GM23338 (cell line): ENCODE data around the gene PAM. TPM values are rescaled to one million over a fixed set of nuclear protein-coding genes. Genes with fewer than 3 reads are reported as not detected.

Experiments
- ATAC-seq: fragments of 200-7000 bp; cut with Tn5 transposase; 3 replicates; pipeline ENCODE4 v1.9.1; 2020
- DNase-seq: peaks from one replicate; pipeline ENCODE4 v3.0.0-alpha.2; 2015; ENCODE audit warnings: low spot score
- H2AFZ ChIP-seq: fragments of 200-600 bp; sonication (generic); 2 replicates; pipeline ENCODE4 v1.8.0; 2016; ENCODE audit warnings: antibody characterized with exemption, mild to moderate bottlenecking, moderate library complexity
- H3F3A ChIP-seq: fragments of 200-600 bp; sonication (generic); replicated peaks from 2 replicates; pipeline ENCODE4 v1.8.0; 2017; ENCODE audit warnings: antibody characterized with exemption, mixed run types, low read depth
- H3K27ac ChIP-seq: fragments of 200-600 bp; sonication (generic); 2 replicates; pipeline ENCODE4 v1.6.1; 2016; ENCODE audit warnings: low read depth
- H3K27me3 ChIP-seq: fragments of 200-600 bp; sonication (generic); 2 replicates; pipeline ENCODE4 v1.8.0; 2016; ENCODE audit warnings: mild to moderate bottlenecking, mixed run types, moderate library complexity; ENCODE audit not compliant: insufficient read depth
- H3K36me3 ChIP-seq: fragments of 200-600 bp; sonication (generic); 2 replicates; pipeline ENCODE4 v1.8.0; 2016; ENCODE audit warnings: mild to moderate bottlenecking; ENCODE audit not compliant: insufficient read depth
- H3K4me1 ChIP-seq: fragments of 200-600 bp; sonication (generic); 2 replicates; pipeline ENCODE4 v1.8.0; 2016; ENCODE audit warnings: mild to moderate bottlenecking, moderate library complexity; ENCODE audit not compliant: insufficient read depth
- H3K4me2 ChIP-seq: fragments of 200-600 bp; sonication (generic); 2 replicates; pipeline ENCODE4 v1.7.1; 2017; ENCODE audit warnings: mixed run types
- H3K4me3 ChIP-seq: fragments of 200-600 bp; sonication (generic); 2 replicates; pipeline ENCODE4 v1.6.1; 2016; ENCODE audit warnings: mixed run types
- H3K79me2 ChIP-seq: fragments of 200-600 bp; sonication (generic); replicated peaks from 2 replicates; pipeline ENCODE4 v1.8.0; 2017; ENCODE audit warnings: mild to moderate bottlenecking; ENCODE audit not compliant: insufficient read depth
- H3K9me2 ChIP-seq: fragments of 200-600 bp; sonication (generic); 2 replicates; pipeline ENCODE4 v1.8.0; 2017; ENCODE audit not compliant: insufficient read depth
- H4K20me1 ChIP-seq: fragments of 200-600 bp; sonication (generic); replicated peaks from 2 replicates; pipeline ENCODE4 v1.8.0; 2017; ENCODE audit warnings: mild to moderate bottlenecking; ENCODE audit not compliant: insufficient read depth
- H3K27ac Mint-ChIP-seq: 2 replicates; pipeline ENCODE4 v1.8.0; 2020; ENCODE audit warnings: inconsistent platforms, mild to moderate bottlenecking, moderate library complexity, mixed read lengths
- H3K27me3 Mint-ChIP-seq: 3 replicates; pipeline ENCODE4 v1.8.0; 2022; ENCODE audit warnings: low read depth, mild to moderate bottlenecking, moderate library complexity, mixed read lengths, inconsistent platforms; ENCODE audit not compliant: insufficient read depth, poor library complexity
- H3K36me3 Mint-ChIP-seq: 3 replicates; pipeline ENCODE4 v1.8.0; 2021; ENCODE audit warnings: low read depth, mild to moderate bottlenecking, inconsistent platforms, moderate library complexity, mixed read lengths
- H3K4me1 Mint-ChIP-seq: 3 replicates; pipeline ENCODE4 v1.8.0; 2020; ENCODE audit warnings: mild to moderate bottlenecking, inconsistent platforms, mixed read lengths
- H3K4me3 Mint-ChIP-seq: 3 replicates; pipeline ENCODE4 v1.8.0; 2021; ENCODE audit warnings: moderate library complexity, mild to moderate bottlenecking, inconsistent platforms, mixed read lengths
- H3K9me3 Mint-ChIP-seq: 3 replicates; pipeline ENCODE4 v1.8.0; 2020; ENCODE audit warnings: moderate library complexity, mild to moderate bottlenecking, inconsistent platforms, mixed read lengths
- CREB1 ChIP-seq: fragments of 250-450 bp; sonication (Bioruptor Pico); IDR thresholded peaks from 2 replicates; pipeline ENCODE4 v1.5.0; 2020; ENCODE audit warnings: low read depth, mild to moderate bottlenecking, moderate library complexity
- EZH2 ChIP-seq: fragments of 200-600 bp; sonication (generic); IDR thresholded peaks from one replicate; pipeline ENCODE4 v1.8.0; 2017; ENCODE audit warnings: antibody characterized with exemption, mild to moderate bottlenecking, low read depth; ENCODE audit not compliant: unreplicated experiment
- NANOG ChIP-seq: IDR thresholded peaks from 2 replicates; pipeline ENCODE4 v1.6.1; 2016; ENCODE audit warnings: antibody characterized with exemption, borderline replicate concordance
- POLR2AphosphoS5 ChIP-seq: IDR thresholded peaks from 2 replicates; pipeline ENCODE4 v1.6.1; 2016; ENCODE audit warnings: antibody characterized with exemption, low read depth
- REST ChIP-seq: IDR thresholded peaks from one replicate; pipeline ENCODE4 v1.6.1; 2018; ENCODE audit warnings: antibody characterized with exemption; ENCODE audit not compliant: unreplicated experiment
- ZNF114 ChIP-seq: fragments of 250-450 bp; sonication (Bioruptor Pico); IDR thresholded peaks from 2 replicates; pipeline ENCODE4 v1.5.0; 2020; ENCODE audit warnings: mild to moderate bottlenecking, moderate library complexity
- ZNF331 ChIP-seq: fragments of 250-450 bp; sonication (Bioruptor Pico); IDR thresholded peaks from 2 replicates; pipeline ENCODE4 v1.5.0; 2020; ENCODE audit warnings: low read depth, mild to moderate bottlenecking, moderate library complexity
- polyA plus RNA-seq: library from polyadenylated mRNA; unstranded; fragments of >200 nt; fragmentation: Nextera tagmentation; extraction: Ambion mirVana; gene quantifications from 2 replicates; pipeline ENCODE4 v1.2.1, GENCODE V29; 2016
- total RNA-seq: library from RNA; depleted of rRNA; stranded (reverse); fragments of >200 nt; shearing (Covaris generic); gene quantifications from 2 replicates; pipeline ENCODE4 v1.2.3, GENCODE V29; 2014
- TF ChIP-seq, protein P1 (sequence below): IDR thresholded peaks from 2 replicates; pipeline ENCODE4 v1.6.1; 2016; ENCODE audit warnings: antibody characterized with exemption
- TF ChIP-seq, protein P2 (sequence below), 2 experiments: fragments of 200-600 bp in 1 of 2; sonication (generic) in 1 of 2; conservative IDR thresholded peaks; 2 replicates each; pipeline versions ENCODE4 v1.5.1 to v1.6.1; 2016 to 2017; ENCODE audit warnings: antibody characterized with exemption in 2 of 2, low read depth in 2 of 2, mild to moderate bottlenecking in 2 of 2, moderate library complexity in 1 of 2

PAM gene
- total and polyA plus RNA-seq, 2 experiments from 2014 or later: 33.9 to 79.4 TPM

GRCh38 chr5:102789469-102789868, 34.4 kb downstream of the PAM start:
- Histone ChIP-seq H3K79me2 (no peaks in the 10 kb centered on the region), H3K4me3 (no peak overlapping the region), H3K4me1 (peaks cover 14% of the 10 kb centered on the region), H4K20me1 (no peaks in the 10 kb centered on the region), H3K27me3 (no peaks in the 10 kb centered on the region), H3F3A (no peaks in the 10 kb centered on the region), H3K9me2 (no peaks in the 10 kb centered on the region), H3K4me2 (no peak overlapping the region), H3K27ac (no peak overlapping the region), H2AFZ (no peak overlapping the region), H3K36me3 (no peaks in the 10 kb centered on the region)
- peaks cover 20% of the 10 kb centered on the region for H3K4me1 Mint-ChIP-seq
- peaks cover 2% of the 10 kb centered on the region for H3K36me3 Mint-ChIP-seq
- peaks cover 1% of the 10 kb centered on the region; the same call in 1 of the 3 replicates for H3K9me3 Mint-ChIP-seq
- ATAC-seq (no peak), DNase-seq (no peak)
- TF ChIP-seq ZNF331 (CRISPR knock-in tag) (no peak), POLR2AphosphoS5 (no peak)
- H3K27me3 Mint-ChIP-seq: peaks cover 2% of the 10 kb centered on the region
- H3K4me3 Mint-ChIP-seq: no peak overlapping the region
- H3K27ac Mint-ChIP-seq: no peak overlapping the region

DNA sequence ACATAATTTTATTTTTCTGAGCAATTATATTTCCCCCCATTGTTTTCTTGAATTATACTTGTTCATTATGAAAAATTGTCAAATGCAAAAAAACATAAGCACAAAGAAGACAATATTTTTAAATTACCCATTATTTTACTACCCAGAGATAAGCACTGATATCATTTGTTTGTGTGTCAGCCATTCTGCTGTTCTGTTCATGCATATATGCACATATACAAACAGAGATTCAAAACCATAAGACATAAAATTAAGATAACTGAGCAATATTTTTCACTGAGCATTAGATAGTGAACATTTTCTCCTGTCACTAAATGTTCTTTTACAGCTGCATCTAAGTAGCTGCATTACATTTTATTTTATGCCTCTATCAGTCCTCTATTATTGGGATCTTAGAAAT, 35.6 kb downstream of the PAM start:
- Mint-ChIP-seq H3K36me3 (no peaks in the 10 kb centered on the region), H3K27ac (no peak overlapping the region), H3K9me3 (no peaks in the 10 kb centered on the region), H3K4me1 (peaks cover 33% of the 10 kb centered on the region), H3K27me3 (peaks cover 5% of the 10 kb centered on the region), H3K4me3 (no peak overlapping the region)
- Histone ChIP-seq H3K79me2 (no peaks in the 10 kb centered on the region), H3K4me1 (peaks cover 25% of the 10 kb centered on the region), H3K36me3 (no peaks in the 10 kb centered on the region), H3K4me3 (no peak overlapping the region), H3K4me2 (no peak overlapping the region), H3F3A (no peaks in the 10 kb centered on the region), H4K20me1 (no peaks in the 10 kb centered on the region), H3K27ac (no peak overlapping the region), H3K9me2 (no peaks in the 10 kb centered on the region), H2AFZ (no peak overlapping the region), H3K27me3 (no peaks in the 10 kb centered on the region)
- TF ChIP-seq POLR2AphosphoS5 (no peak), EZH2 (no peak), ZNF114 (CRISPR knock-in tag) (no peak), CREB1 (CRISPR knock-in tag) (no peak), ZNF331 (CRISPR knock-in tag) (no peak), REST (no peak), NANOG (no peak)
- TF ChIP-seq, protein P1, sequence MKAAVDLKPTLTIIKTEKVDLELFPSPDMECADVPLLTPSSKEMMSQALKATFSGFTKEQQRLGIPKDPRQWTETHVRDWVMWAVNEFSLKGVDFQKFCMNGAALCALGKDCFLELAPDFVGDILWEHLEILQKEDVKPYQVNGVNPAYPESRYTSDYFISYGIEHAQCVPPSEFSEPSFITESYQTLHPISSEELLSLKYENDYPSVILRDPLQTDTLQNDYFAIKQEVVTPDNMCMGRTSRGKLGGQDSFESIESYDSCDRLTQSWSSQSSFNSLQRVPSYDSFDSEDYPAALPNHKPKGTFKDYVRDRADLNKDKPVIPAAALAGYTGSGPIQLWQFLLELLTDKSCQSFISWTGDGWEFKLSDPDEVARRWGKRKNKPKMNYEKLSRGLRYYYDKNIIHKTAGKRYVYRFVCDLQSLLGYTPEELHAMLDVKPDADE: no peak
- TF ChIP-seq, protein P2, sequence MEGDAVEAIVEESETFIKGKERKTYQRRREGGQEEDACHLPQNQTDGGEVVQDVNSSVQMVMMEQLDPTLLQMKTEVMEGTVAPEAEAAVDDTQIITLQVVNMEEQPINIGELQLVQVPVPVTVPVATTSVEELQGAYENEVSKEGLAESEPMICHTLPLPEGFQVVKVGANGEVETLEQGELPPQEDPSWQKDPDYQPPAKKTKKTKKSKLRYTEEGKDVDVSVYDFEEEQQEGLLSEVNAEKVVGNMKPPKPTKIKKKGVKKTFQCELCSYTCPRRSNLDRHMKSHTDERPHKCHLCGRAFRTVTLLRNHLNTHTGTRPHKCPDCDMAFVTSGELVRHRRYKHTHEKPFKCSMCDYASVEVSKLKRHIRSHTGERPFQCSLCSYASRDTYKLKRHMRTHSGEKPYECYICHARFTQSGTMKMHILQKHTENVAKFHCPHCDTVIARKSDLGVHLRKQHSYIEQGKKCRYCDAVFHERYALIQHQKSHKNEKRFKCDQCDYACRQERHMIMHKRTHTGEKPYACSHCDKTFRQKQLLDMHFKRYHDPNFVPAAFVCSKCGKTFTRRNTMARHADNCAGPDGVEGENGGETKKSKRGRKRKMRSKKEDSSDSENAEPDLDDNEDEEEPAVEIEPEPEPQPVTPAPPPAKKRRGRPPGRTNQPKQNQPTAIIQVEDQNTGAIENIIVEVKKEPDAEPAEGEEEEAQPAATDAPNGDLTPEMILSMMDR (conservative IDR thresholded peaks at IDR 0.05; ENCODE audit: low read depth in 2 of 2): no peak
- DNase-seq: no peak
- ATAC-seq: no peak
